ENCODE results near the gene NOP14.
"Not testable (repeated sequence)": the region's sequence is repeated elsewhere in the genome, so short reads cannot be mapped to it uniquely, and the experiment has no call there.

Gene NOP14

DNA sequence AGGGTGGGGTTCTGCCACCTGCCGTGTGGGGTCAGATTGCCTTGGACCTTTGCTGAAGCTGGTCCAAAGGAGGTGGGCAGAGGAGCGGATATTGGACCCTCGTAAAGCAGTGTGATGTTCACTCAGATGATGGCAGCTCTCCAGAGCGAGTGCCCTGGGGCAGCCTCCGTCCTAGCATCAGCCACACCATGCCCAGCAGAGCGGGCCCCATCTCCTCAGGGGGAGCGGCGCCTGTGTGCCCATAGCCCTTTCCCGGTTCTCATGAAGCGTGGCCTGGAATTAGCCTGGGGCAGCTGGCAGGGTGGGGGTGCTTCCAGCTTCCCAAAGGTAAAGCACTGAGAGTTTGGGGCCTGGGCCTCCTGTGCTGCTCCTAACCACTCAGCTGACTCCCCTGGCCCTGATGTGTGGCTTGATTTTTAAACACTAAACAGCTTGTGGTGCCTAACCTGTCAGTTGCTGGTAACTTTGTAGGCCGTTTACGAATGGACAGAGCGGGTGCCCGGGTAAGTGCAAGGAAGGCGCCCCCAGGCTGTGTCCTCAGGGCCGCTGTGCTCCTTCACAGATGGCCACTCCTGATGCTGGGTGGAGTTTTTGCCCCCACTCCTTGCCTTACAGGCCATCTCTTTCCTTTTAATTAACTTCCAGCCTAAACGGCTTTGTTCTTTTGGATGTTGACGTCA, 36.0 kb downstream of the NOP14 start:
- Mint-ChIP-seq H3K4me1 (ENCODE audit: low read depth) (peaks cover 18% of the 10 kb centered on the region), H3K27me3 (ENCODE audit: low read depth) (no peaks in the 10 kb centered on the region), H3K36me3 (ENCODE audit: low read depth) (peaks cover 52% of the 10 kb centered on the region), H3K27ac (no peak overlapping the region), H3K9me3 (no peaks in the 10 kb centered on the region), H3K4me3 (no peak overlapping the region)
- no peak for DNase-seq (ENCODE audit: low spot score)

- Mint-ChIP-seq H3K27me3 (ENCODE audit: low read depth) (no peaks in the 10 kb centered on the region), H3K4me3 (no peak overlapping the region), H3K9me3 (no peaks in the 10 kb centered on the region), H3K36me3 (ENCODE audit: low read depth) (peaks cover 53% of the 10 kb centered on the region), H3K4me1 (ENCODE audit: low read depth) (peaks cover 20% of the 10 kb centered on the region), H3K27ac (no peak overlapping the region)
- no peak for DNase-seq (ENCODE audit: low spot score)
Measured at GRCh38 chr4:2925931-2926860, 37.0 kb downstream of the NOP14 start.

GRCh38 chr4:2925496-2925895, 37.7 kb downstream of the NOP14 start:
- no peaks in the 10 kb centered on the region for H3K9me3 Mint-ChIP-seq
- no peaks in the 10 kb centered on the region for H3K27me3 Mint-ChIP-seq (ENCODE audit: low read depth)
- no peak overlapping the region for H3K27ac Mint-ChIP-seq
- no peak overlapping the region for H3K4me3 Mint-ChIP-seq
- peaks cover 56% of the 10 kb centered on the region for H3K36me3 Mint-ChIP-seq (ENCODE audit: low read depth)
- peaks cover 22% of the 10 kb centered on the region for H3K4me1 Mint-ChIP-seq (ENCODE audit: low read depth)
- no peak for DNase-seq (ENCODE audit: low spot score)

- Mint-ChIP-seq H3K36me3 (ENCODE audit: low read depth) (peaks cover 57% of the 10 kb centered on the region), H3K9me3 (peaks cover 3% of the 10 kb centered on the region), H3K27me3 (ENCODE audit: low read depth) (no peaks in the 10 kb centered on the region), H3K4me3 (no peak overlapping the region), H3K27ac (peak overlapping the region; percentile 26), H3K4me1 (ENCODE audit: low read depth) (peaks cover 22% of the 10 kb centered on the region)
- DNase-seq (ENCODE audit: low spot score), result no peak
Measured at GRCh38 chr4:2924765-2925301, 38.4 kb downstream of the NOP14 start.

DNA sequence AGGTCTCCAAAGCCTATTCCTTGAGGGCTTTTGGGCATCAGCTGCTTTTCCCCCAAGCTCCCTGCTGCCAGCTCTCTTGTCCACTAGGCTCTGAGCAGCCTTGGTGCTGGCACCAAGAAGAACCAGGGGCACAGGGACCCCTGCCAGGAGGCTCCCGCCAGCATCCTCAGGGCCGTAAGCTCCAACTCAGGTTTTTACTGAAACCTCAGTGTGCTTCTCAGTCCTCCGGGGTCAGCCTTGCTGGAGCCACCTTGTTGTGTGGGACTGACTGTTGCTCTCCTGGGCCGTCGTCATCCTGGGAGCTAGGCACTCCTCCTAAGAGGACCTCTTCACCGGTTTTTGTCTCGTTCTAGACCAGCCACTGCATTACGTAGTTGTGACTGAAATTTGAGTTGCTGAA, 38.9 kb downstream of the NOP14 start:
- Mint-ChIP-seq H3K4me1 (ENCODE audit: low read depth) (peaks cover 22% of the 10 kb centered on the region), H3K27ac (peak overlapping the region; percentile 26), H3K9me3 (peaks cover 8% of the 10 kb centered on the region), H3K4me3 (no peak overlapping the region), H3K36me3 (ENCODE audit: low read depth) (peaks cover 60% of the 10 kb centered on the region), H3K27me3 (ENCODE audit: low read depth) (no peaks in the 10 kb centered on the region)
- no peak for DNase-seq (ENCODE audit: low spot score)

DNA sequence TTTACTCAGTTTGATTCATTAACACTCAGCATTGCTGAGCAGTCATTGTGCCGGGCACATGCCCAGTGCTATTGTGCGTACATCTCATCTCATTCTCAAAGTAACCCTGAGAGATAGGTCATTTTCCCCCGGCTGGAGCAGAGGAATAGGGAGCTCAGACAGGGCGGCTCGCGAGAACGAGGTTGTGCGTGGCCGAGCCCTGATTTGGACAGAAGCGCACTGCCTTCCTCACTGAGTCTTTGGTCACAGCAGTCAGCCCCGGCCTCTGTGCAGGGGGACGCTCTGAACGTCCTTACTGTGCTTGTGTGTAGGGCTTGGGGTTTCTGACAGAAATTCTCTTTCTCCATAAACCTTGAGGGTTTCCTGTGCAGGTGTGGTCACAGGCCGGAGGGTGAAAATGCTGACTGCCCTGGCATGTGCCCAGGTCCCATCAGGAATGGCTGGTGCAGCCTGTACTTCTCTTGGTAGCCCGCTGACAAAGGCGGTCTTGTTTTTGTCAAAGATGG, 39.5 kb downstream of the NOP14 start:
- Mint-ChIP-seq H3K27ac (peak overlapping the region; percentile 65), H3K27me3 (ENCODE audit: low read depth) (no peaks in the 10 kb centered on the region)
- no peak for DNase-seq (ENCODE audit: low spot score)

DNA sequence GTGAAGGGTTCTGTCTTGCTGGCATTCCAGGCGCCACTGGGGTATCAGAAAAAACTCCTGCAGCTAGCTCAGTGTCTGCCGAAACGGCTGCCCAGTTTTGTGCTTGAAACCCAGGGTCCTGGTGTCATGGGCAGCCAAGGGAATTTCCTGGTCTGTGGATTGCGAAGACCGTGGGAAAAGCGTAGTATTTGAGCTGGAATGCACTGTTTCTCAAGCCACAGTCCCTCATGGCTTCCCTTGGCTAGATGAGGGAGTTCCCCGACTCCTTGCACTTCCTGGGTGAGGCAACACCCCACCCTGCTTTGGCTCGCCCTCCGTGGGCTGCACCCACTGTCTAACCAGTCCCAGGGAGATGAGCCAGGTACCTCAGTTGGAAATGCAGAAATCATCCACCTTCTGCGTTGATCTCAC, 40.1 kb downstream of the NOP14 start:
- Mint-ChIP-seq H3K36me3 (ENCODE audit: low read depth) (peaks cover 64% of the 10 kb centered on the region), H3K9me3 (peaks cover 14% of the 10 kb centered on the region), H3K4me1 (ENCODE audit: low read depth) (peaks cover 26% of the 10 kb centered on the region), H3K4me3 (peak overlapping the region; percentile 51), H3K27me3 (ENCODE audit: low read depth) (no peaks in the 10 kb centered on the region), H3K27ac (peak overlapping the region; percentile 65)
- DNase-seq (ENCODE audit: low spot score), result no peak

More for the DNA sequence above, 39.5 kb downstream of the NOP14 start:
- H3K4me3 Mint-ChIP-seq, result peak overlapping the region; percentile 51
- H3K9me3 Mint-ChIP-seq, result peaks cover 9% of the 10 kb centered on the region
- peaks cover 59% of the 10 kb centered on the region for H3K36me3 Mint-ChIP-seq (ENCODE audit: low read depth)
- H3K4me1 Mint-ChIP-seq (ENCODE audit: low read depth), result peaks cover 22% of the 10 kb centered on the region

- not testable (repeated sequence) for DNase-seq (ENCODE audit: low spot score); H3K27me3 Mint-ChIP-seq (ENCODE audit: low read depth)
- Mint-ChIP-seq H3K36me3 (ENCODE audit: low read depth) (peaks cover 65% of the 10 kb centered on the region), H3K9me3 (peaks cover 14% of the 10 kb centered on the region), H3K27ac (peak overlapping the region; percentile 65), H3K4me1 (ENCODE audit: low read depth) (peaks cover 31% of the 10 kb centered on the region), H3K4me3 (peak overlapping the region; percentile 27)
Measured at GRCh38 chr4:2922453-2923101, 40.6 kb downstream of the NOP14 start.

DNA sequence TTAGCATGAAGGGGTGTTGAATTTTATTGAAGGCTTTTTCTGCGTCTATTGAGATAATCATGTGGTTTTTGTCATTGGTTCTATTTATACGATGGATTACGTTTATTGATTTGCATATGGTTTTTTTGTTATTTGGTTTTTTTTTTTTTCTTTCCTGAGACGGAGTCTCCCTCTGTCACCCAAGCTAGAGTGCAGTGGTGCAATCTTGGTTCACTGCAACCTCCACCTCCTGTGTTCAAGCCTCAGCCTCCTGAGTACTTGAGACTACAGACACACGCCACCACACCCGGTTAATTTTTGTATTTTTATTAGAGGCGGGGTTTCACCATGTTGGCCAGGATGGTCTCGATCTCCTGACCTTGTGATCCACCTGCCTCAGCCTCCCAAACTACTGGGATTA, 44.5 kb downstream of the NOP14 start:
- peaks cover 80% of the 10 kb centered on the region for H3K36me3 Mint-ChIP-seq (ENCODE audit: low read depth)
- H3K4me1 Mint-ChIP-seq (ENCODE audit: low read depth), result peaks cover 38% of the 10 kb centered on the region
- DNase-seq (ENCODE audit: low spot score); H3K4me3 Mint-ChIP-seq; H3K27me3 Mint-ChIP-seq (ENCODE audit: low read depth); H3K27ac Mint-ChIP-seq: not testable (repeated sequence)
- peaks cover 23% of the 10 kb centered on the region for H3K9me3 Mint-ChIP-seq

DNA sequence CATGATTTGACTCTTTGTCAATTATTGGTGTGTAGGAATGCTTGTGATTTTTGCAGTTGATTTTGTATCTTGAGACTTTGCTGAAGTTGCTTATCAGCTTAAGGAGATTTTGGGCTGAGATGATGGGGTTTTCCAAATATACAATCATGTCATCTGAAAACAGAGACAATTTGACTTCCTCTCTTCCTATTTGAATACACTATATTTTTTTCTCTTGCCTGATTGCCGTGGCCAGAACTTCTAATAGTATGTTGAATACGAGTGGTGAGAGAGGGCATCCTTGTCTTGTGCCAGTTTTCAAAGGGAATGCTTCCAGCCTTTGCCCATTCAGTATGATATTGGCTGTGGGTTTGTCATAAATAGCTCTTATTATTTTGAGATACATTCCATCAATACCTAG, 44.9 kb downstream of the NOP14 start:
- H3K4me1 Mint-ChIP-seq (ENCODE audit: low read depth), result peaks cover 34% of the 10 kb centered on the region
- H3K27me3 Mint-ChIP-seq (ENCODE audit: low read depth); H3K27ac Mint-ChIP-seq; H3K4me3 Mint-ChIP-seq; DNase-seq (ENCODE audit: low spot score): not testable (repeated sequence)
- peaks cover 78% of the 10 kb centered on the region for H3K36me3 Mint-ChIP-seq (ENCODE audit: low read depth)
- peaks cover 23% of the 10 kb centered on the region for H3K9me3 Mint-ChIP-seq

GRCh38 chr4:2916696-2917095, 46.5 kb downstream of the NOP14 start:
- H3K4me1 Mint-ChIP-seq (ENCODE audit: low read depth), result peaks cover 22% of the 10 kb centered on the region

GRCh38 chr4:2915789-2916188, 47.4 kb downstream of the NOP14 start:
- no peaks in the 10 kb centered on the region for H3K27me3 Mint-ChIP-seq (ENCODE audit: low read depth)
- H3K4me1 Mint-ChIP-seq (ENCODE audit: low read depth), result peaks cover 16% of the 10 kb centered on the region
- DNase-seq (ENCODE audit: low spot score), result no peak
- H3K27ac Mint-ChIP-seq, result no peak overlapping the region
- peaks cover 23% of the 10 kb centered on the region for H3K9me3 Mint-ChIP-seq
- peaks cover 67% of the 10 kb centered on the region for H3K36me3 Mint-ChIP-seq (ENCODE audit: low read depth)
- no peak overlapping the region for H3K4me3 Mint-ChIP-seq

More at GRCh38 chr4:2916696-2917095, 46.5 kb downstream of the NOP14 start:
- peaks cover 71% of the 10 kb centered on the region for H3K36me3 Mint-ChIP-seq (ENCODE audit: low read depth)
- not testable (repeated sequence) for H3K4me3 Mint-ChIP-seq; DNase-seq (ENCODE audit: low spot score); H3K27me3 Mint-ChIP-seq (ENCODE audit: low read depth); H3K27ac Mint-ChIP-seq
- H3K9me3 Mint-ChIP-seq, result peaks cover 23% of the 10 kb centered on the region

DNA sequence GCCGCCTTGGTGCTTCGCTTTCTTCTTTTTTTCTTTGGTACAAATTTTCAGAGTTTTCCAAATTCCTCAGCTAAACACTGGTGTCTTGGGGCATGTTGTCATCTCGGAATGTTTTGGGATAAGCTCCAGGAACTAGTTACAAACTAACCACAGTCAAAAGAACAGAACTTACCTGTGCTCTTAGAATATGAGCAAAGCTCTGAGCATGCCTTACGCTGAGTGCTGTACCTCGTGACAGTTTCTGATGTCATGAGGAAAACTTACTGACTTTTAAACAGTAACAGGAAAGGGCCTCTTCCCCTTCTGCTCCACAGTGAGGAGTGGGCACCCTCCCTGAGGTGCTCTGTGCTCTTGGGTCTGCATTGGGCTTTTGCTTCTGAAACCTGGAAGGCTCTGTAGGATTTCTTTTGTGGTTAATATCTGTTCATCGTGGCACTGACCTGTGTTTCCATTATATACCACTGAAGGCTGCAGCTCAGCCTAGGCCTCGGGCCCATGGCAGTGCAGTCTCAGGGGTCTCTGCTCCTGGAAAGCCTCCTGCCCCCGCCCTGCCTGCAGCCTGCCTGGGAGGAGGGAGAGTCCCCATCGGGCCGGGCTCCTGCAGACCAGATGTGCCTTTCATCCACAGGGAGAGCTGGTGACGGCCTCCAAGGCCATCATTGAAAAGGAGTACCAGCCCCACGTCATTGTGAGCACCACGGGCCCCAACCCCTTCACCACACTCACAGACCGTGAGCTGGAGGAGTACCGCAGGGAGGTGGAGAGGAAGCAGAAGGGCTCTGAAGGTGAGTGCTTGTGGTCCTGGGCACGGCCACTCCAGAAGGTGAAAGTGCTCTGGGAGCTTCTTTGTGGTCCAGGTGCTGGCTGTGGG, 48.7 kb downstream of the NOP14 start:
- Mint-ChIP-seq H3K9me3 (peaks cover 17% of the 10 kb centered on the region), H3K27me3 (ENCODE audit: low read depth) (no peaks in the 10 kb centered on the region), H3K4me3 (no peak overlapping the region), H3K4me1 (ENCODE audit: low read depth) (peaks cover 15% of the 10 kb centered on the region), H3K27ac (no peak overlapping the region), H3K36me3 (ENCODE audit: low read depth) (peaks cover 60% of the 10 kb centered on the region)
- no peak for DNase-seq (ENCODE audit: low spot score)
